ENCODE results near the gene MORC4.

The MORC4 gene

GRCh38 chrX:106940068-106940467 is 59.9 kb downstream of the MORC4 start:
- Mint-ChIP-seq H3K36me3 (ENCODE audit: low read depth) (no peaks in the 10 kb centered on the region), H3K4me1 (ENCODE audit: low read depth) (no peaks in the 10 kb centered on the region), H3K9me3 (no peaks in the 10 kb centered on the region), H3K27ac (no peak overlapping the region), H3K27me3 (no peaks in the 10 kb centered on the region), H3K4me3 (no peak overlapping the region)
- intact Hi-C loops (cut with micrococcal nuclease): no loop called here

DNA sequence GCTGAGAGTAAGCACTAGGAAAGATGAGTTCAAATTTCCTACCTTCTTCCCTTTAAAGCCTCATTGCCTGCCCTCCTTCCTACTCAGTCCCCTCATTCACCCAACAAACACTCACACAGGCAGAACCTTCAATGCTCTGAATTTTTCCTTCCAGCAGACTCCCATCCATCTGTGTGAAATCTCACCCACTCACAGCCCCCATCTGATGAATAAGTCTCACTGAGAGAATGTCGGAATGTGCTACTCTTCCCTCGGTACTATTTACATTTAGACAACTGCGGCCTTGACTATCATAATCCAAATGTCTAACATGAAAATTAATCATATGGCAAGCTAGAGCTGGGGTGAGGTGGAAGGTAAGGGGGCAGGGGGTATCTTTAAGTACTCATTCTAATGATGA is 60.4 kb downstream of the MORC4 start:
- Mint-ChIP-seq H3K27ac (no peak overlapping the region), H3K9me3 (no peaks in the 10 kb centered on the region), H3K4me3 (no peak overlapping the region), H3K27me3 (no peaks in the 10 kb centered on the region), H3K4me1 (ENCODE audit: low read depth) (no peaks in the 10 kb centered on the region), H3K36me3 (ENCODE audit: low read depth) (no peaks in the 10 kb centered on the region)
- intact Hi-C loops (cut with micrococcal nuclease): no loop called here

DNA sequence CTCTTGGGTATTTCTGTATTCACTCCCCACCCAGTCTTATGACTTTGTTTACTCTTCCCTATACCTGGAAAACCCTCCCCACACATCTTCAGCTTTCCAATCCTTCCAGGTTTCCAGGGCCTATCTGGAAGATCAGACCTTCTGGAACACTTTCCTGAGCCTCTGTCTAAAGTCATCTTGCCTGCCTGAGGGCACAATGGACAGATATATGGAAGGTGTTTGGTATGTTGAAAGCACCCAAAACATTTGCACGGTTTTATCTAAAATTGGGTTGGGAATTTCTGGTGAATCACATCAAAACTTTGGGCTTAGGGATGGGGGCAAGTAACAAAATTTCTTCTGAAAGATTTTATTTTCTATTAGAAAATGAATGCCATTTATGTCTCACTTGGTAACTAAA is 63.8 kb downstream of the MORC4 start:
- Mint-ChIP-seq H3K27ac (no peak overlapping the region), H3K4me3 (no peak overlapping the region), H3K36me3 (ENCODE audit: low read depth) (no peaks in the 10 kb centered on the region), H3K4me1 (ENCODE audit: low read depth) (no peaks in the 10 kb centered on the region), H3K27me3 (no peaks in the 10 kb centered on the region), H3K9me3 (no peaks in the 10 kb centered on the region)
- intact Hi-C loops (cut with micrococcal nuclease): no loop called here

- no peak overlapping the region for H3K4me3 Mint-ChIP-seq
- H3K36me3 Mint-ChIP-seq (ENCODE audit: low read depth): no peaks in the 10 kb centered on the region
- H3K9me3 Mint-ChIP-seq: no peaks in the 10 kb centered on the region
- H3K27me3 Mint-ChIP-seq: no peaks in the 10 kb centered on the region
- no peak overlapping the region for H3K27ac Mint-ChIP-seq
- no peaks in the 10 kb centered on the region for H3K4me1 Mint-ChIP-seq (ENCODE audit: low read depth)
- intact Hi-C loops (cut with micrococcal nuclease): no loop called here
Observed at GRCh38 chrX:106935175-106935574, 64.8 kb downstream of the MORC4 start.

DNA sequence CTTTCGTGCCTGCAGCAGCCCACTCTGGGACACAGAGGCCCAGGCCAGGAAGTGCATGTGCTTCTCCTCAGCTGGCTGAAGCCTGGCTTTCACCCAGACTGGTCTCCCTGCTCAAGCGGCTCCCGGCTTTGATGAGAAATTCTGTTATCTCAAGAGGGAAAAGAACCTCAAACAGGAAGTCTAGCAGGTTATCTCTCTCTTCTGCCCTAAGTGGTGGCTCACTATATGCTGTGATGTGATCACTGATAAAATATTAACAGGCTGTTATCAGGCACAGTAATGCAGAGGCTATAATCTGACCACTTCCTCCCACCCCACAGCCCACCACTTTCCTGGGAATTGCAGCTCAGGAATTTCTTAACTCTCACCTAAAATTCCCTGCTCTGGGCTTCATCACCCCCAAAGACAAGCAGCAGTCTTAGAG is 66.5 kb downstream of the MORC4 start:
- Mint-ChIP-seq H3K4me1 (ENCODE audit: low read depth) (no peaks in the 10 kb centered on the region), H3K9me3 (no peaks in the 10 kb centered on the region), H3K27ac (no peak overlapping the region), H3K27me3 (no peaks in the 10 kb centered on the region), H3K36me3 (ENCODE audit: low read depth) (no peaks in the 10 kb centered on the region), H3K4me3 (no peak overlapping the region)
- intact Hi-C loops (cut with micrococcal nuclease): no loop called here

DNA sequence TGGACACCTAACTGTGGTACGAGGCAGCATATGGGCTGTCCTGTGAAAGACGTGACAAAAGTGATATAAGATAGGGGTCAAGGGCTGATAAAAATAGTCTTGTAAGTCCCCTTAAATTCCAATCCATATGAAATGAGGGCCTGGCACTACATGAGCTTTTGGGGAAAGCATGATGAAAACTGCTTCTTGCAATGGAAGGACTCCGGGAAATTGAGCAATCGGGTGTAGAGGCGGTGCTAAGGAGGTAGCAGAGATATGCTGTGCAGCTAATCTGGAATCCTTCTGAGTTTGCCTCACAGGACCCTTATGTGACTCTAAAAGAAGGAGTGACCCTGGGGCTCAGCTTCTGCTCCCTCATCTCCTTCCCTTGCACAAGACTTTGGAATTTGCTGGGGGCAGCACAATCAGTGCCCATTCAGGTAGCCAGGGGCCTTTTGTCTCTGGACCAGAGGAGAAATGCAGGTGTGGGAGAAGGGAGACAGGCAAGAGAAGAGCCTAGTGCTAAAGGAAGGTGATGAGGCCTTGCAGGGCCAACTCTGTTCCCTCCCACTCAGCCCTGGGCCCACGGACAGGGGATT is 67.0 kb downstream of the MORC4 start:
- H3K27me3 Mint-ChIP-seq: no peaks in the 10 kb centered on the region
- H3K9me3 Mint-ChIP-seq: no peaks in the 10 kb centered on the region
- H3K4me1 Mint-ChIP-seq (ENCODE audit: low read depth): no peaks in the 10 kb centered on the region
- intact Hi-C loops (cut with micrococcal nuclease): no loop called here
- H3K27ac Mint-ChIP-seq: no peak overlapping the region
- no peak overlapping the region for H3K4me3 Mint-ChIP-seq
- H3K36me3 Mint-ChIP-seq (ENCODE audit: low read depth): no peaks in the 10 kb centered on the region

DNA sequence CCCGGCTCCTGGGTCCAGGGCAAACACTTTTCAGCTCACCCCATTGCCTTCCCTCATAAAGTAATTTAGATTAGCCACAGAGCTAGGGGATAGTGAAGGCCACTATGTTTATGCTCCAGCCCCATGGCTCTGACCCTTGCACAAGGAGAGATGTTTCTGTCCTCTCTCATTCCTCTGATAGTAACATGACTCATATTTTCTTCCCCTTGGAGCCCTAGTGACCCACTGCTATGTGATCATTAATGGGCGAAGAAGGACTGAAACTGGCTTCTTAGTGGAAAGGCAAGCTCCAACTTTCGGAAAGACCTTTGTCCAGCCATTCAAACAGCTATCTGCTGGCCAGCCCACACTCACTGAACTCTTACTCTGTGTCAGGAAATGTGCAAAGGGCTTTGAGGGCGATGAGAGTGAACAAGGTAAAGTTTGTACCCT is 67.5 kb downstream of the MORC4 start:
- intact Hi-C loops (cut with micrococcal nuclease): no loop called here

DNA sequence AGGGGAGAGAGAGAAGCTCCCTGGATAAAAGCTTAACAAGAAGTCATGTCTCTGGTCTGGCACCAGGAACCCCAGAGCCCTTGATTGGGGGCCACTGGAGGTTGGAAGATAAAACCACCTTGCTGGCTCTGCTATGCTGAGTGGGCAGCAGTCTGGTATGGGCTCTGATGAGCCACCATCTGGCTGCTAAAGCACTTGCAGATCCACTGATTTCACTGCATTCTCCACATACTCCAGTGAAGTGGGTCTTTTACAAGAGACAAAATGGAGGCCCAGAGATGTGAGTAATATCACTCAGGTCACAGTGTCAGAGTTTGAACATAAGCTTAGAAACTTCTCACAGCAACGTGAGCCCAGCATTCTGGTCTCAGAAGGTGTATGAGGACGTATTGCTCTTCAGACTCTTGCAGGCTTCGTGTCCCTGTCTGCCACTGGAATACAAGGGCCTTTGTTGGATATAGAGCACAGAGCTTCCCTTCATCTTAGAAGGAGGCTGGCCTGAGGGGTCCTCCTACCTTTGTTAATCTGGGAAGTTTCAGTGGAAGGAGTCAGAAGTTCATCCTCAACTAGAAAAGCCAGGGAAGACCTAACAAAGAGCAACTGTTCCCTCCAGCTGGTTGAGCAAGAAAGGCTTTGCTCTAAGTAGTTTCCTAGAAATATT is 68.1 kb downstream of the MORC4 start:
- Mint-ChIP-seq H3K4me3 (no peak overlapping the region), H3K27ac (no peak overlapping the region), H3K36me3 (ENCODE audit: low read depth) (no peaks in the 10 kb centered on the region), H3K27me3 (no peaks in the 10 kb centered on the region), H3K4me1 (ENCODE audit: low read depth) (no peaks in the 10 kb centered on the region), H3K9me3 (no peaks in the 10 kb centered on the region)
- intact Hi-C loops (cut with micrococcal nuclease): no loop called here

More for the DNA sequence above, 67.5 kb downstream of the MORC4 start:
- H3K9me3 Mint-ChIP-seq: no peaks in the 10 kb centered on the region
- H3K4me1 Mint-ChIP-seq (ENCODE audit: low read depth): no peaks in the 10 kb centered on the region
- H3K36me3 Mint-ChIP-seq (ENCODE audit: low read depth): no peaks in the 10 kb centered on the region
- no peak overlapping the region for H3K27ac Mint-ChIP-seq
- H3K27me3 Mint-ChIP-seq: no peaks in the 10 kb centered on the region
- no peak overlapping the region for H3K4me3 Mint-ChIP-seq

DNA sequence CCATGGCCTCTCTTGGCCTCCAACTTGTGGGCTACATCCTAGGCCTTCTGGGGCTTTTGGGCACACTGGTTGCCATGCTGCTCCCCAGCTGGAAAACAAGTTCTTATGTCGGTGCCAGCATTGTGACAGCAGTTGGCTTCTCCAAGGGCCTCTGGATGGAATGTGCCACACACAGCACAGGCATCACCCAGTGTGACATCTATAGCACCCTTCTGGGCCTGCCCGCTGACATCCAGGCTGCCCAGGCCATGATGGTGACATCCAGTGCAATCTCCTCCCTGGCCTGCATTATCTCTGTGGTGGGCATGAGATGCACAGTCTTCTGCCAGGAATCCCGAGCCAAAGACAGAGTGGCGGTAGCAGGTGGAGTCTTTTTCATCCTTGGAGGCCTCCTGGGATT is 71.8 kb downstream of the MORC4 start:
- intact Hi-C loops (cut with micrococcal nuclease): no loop called here
- H3K27me3 Mint-ChIP-seq: no peaks in the 10 kb centered on the region
- H3K9me3 Mint-ChIP-seq: no peaks in the 10 kb centered on the region
- no peak overlapping the region for H3K27ac Mint-ChIP-seq
- no peaks in the 10 kb centered on the region for H3K4me1 Mint-ChIP-seq (ENCODE audit: low read depth)
- no peaks in the 10 kb centered on the region for H3K36me3 Mint-ChIP-seq (ENCODE audit: low read depth)
- H3K4me3 Mint-ChIP-seq: no peak overlapping the region

GRCh38 chrX:106927700-106928099 is 72.3 kb downstream of the MORC4 start:
- Mint-ChIP-seq H3K4me3 (no peak overlapping the region), H3K4me1 (ENCODE audit: low read depth) (no peaks in the 10 kb centered on the region), H3K27ac (no peak overlapping the region), H3K27me3 (no peaks in the 10 kb centered on the region), H3K36me3 (ENCODE audit: low read depth) (no peaks in the 10 kb centered on the region), H3K9me3 (no peaks in the 10 kb centered on the region)
- intact Hi-C loops (cut with micrococcal nuclease): no loop called here

GRCh38 chrX:106927023-106927422 is 73.0 kb downstream of the MORC4 start:
- intact Hi-C loops (cut with micrococcal nuclease): no loop called here
- Mint-ChIP-seq H3K27ac (no peak overlapping the region), H3K4me1 (ENCODE audit: low read depth) (no peaks in the 10 kb centered on the region), H3K4me3 (no peak overlapping the region), H3K27me3 (no peaks in the 10 kb centered on the region), H3K9me3 (no peaks in the 10 kb centered on the region), H3K36me3 (ENCODE audit: low read depth) (no peaks in the 10 kb centered on the region)

GRCh38 chrX:106921637-106922036 is 78.4 kb downstream of the MORC4 start:
- Mint-ChIP-seq H3K27ac (no peak overlapping the region), H3K4me1 (ENCODE audit: low read depth) (peaks cover 10% of the 10 kb centered on the region), H3K36me3 (ENCODE audit: low read depth) (no peaks in the 10 kb centered on the region), H3K4me3 (no peak overlapping the region), H3K27me3 (peaks cover 5% of the 10 kb centered on the region), H3K9me3 (no peaks in the 10 kb centered on the region)
- intact Hi-C loops (cut with micrococcal nuclease): no loop called here

DNA sequence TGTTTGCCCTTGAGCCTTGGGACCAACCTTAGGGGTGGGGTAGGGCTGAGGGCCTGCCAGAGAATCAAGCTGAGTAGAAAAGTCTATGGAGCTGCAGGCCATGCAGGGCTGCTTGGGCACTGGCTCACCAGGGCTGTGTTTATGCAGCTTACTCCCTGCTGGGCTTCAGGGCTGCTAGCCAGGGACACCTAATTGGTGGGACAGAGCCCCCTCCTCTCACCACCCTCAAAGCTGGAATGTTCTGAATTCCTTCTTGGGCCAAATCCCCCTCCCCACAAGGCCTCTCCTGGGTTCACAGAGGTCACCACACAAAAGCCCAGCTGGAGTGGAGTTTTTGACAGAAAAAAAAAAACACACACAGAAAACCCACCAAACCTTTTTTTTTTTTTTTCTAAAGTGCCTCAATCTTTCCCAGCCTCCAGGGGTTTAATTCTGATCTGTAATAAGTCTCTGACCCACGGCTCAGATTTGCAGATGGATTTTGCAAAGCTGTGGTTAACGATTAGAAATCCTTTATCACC is 80.0 kb downstream of the MORC4 start, which contains the start of gene CLDN2:
Gene CLDN2 (plus strand): TSS at position 471 of the 521 bp plus-strand sequence. CDS start 7,827 bp downstream, outside the sequence.
- H3K27ac Mint-ChIP-seq: no peak within 1 kb of the TSS
- no peak within 1 kb of the TSS for H3K4me3 Mint-ChIP-seq
- peaks cover 10% of the 10 kb centered on the region for H3K4me1 Mint-ChIP-seq (ENCODE audit: low read depth)
- H3K9me3 Mint-ChIP-seq: no peaks in the 10 kb centered on the region
- intact Hi-C loops (cut with micrococcal nuclease): no loop called here
- no peaks in the 10 kb centered on the region for H3K36me3 Mint-ChIP-seq (ENCODE audit: low read depth)
- peaks cover 12% of the 10 kb centered on the region for H3K27me3 Mint-ChIP-seq

- intact Hi-C loops (cut with micrococcal nuclease): no loop called here
- no peaks in the 10 kb centered on the region for H3K36me3 Mint-ChIP-seq (ENCODE audit: low read depth)
- H3K27ac Mint-ChIP-seq: no peak overlapping the region
- H3K27me3 Mint-ChIP-seq: peaks cover 12% of the 10 kb centered on the region
- no peaks in the 10 kb centered on the region for H3K9me3 Mint-ChIP-seq
- no peak overlapping the region for H3K4me3 Mint-ChIP-seq
- H3K4me1 Mint-ChIP-seq (ENCODE audit: low read depth): peaks cover 10% of the 10 kb centered on the region
Observed at GRCh38 chrX:106917830-106918500, 82.0 kb downstream of the MORC4 start.
